DMS 273 (cell line): ENCODE measurements around the gene NRAP.
"Not testable (repeated sequence)": the region's sequence is repeated elsewhere in the genome, so short reads cannot be mapped to it uniquely, and the experiment has no call there.

ENCODE experiments used
- DNase-seq: peaks from one replicate; lab custom pipeline; 2025; ENCODE audit not compliant: unreplicated experiment; lab: John Stamatoyannopoulos, UW

The NRAP gene

GRCh38 chr10:113681533-113682470 lies 18.0 kb upstream of the NRAP start:
- DNase-seq: no peak

DNA sequence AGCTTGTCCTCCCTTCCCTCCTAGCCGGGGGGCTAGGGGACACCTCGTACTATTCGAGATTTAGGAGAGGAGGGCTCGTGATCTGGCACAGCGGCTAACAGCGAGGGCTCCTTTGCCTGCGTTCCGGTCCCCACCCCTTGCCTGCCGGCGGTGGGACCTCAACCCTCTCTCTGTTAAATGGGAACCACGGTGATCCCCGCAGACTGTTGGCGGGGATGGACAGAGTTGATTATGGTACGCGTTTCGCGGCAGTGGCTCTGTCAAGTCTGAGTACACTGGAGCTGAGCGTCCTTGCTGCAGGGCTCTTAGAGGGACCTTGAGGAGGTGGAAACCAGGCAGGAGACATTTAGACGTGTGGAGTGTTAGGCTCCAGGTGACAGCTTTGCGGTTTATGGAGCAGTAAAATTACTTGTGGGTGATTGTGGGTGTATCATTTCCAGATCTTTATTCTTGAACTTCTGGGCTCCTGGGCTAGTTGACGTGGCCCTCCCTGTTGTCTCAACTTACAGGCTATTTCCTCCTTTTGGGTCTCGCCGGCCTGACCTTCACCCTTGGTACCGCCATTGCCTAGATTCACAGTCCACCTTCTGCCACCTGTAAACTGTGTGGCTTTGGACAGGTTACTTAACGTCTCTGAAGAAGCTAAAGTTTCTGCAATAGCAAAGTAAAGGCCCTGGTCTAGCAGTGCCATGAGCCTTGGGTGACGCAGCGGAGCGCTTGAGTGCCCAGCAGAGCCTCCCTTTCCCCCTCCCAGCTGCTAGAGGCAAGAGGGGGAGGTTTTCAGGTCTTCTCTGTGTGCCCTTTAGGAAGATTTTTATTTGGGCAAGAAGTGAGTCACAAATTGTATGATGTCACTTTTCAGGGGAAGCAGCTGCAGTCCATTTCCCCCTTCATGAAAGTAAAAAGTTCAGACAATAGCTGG lies 16.6 kb upstream of the NRAP start:
- DNase-seq: peak; percentile 67

DNA sequence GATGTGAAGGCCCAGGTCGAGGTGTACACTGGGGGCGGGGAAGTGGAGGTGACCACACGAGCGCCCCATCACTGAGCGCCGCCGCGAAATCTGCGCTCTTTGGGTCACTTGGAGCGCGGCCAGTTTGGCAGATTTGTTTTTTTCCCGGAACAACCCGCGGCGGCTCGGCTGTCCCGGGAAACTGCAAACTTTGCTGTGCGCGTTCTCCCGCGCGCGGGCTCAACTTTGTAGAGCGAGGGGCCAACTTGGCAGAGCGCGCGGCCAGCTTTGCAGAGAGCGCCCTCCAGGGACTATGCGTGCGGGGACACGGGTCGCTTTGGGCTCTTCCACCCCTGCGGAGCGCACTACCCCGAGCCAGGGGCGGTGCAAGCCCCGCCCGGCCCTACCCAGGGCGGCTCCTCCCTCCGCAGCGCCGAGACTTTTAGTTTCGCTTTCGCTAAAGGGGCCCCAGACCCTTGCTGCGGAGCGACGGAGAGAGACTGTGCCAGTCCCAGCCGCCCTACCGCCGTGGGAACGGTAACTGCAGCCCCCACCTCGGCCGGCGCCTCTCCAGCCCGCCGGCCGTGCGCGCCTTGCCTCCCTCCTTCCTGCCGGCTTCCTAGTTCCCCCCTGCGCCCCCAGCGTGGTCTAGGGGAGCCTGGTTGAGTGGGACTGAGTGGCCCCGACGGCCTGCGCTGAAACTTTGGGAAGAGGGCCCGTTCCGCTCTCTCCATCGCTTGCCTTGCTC lies 15.8 kb upstream of the NRAP start, which contains the start of gene CASP7:
Gene CASP7, plus strand, starts transcription at position 450 of the 727 bp plus-strand sequence. CDS start 17,582 bp downstream, outside the sequence.
- peak; percentile 94 for DNase-seq

DNA sequence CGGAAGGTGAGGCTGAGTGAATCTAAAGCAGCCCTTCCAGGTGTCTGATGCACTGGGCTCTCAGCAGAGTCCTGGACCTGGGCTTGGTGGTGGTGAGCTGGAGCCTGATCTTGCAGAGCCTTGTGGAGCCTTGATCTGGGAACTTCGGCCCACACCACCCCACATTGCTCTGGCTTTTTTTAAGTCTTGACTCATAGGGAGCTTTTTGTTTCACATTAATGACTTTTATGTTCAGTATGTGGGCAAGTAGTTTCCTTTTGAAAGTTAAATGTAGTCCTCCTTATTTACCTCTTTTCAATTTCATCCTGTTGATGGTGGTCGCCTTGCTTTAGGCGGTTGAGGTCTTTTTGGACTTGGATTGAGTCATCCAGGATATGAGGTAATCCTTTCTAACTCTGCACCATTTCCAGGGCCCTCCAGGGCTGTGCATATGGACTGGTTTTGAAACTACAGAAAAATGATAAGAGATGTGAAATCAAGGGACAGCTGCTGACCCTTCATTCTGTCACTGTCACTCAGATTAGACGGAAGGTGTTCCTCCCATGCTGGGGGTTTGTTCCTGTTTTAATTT lies 2.9 kb upstream of the NRAP start:
- DNase-seq: no peak

GRCh38 chr10:113665806-113666354 lies 2.0 kb upstream of the NRAP start:
- DNase-seq: no peak

DNA sequence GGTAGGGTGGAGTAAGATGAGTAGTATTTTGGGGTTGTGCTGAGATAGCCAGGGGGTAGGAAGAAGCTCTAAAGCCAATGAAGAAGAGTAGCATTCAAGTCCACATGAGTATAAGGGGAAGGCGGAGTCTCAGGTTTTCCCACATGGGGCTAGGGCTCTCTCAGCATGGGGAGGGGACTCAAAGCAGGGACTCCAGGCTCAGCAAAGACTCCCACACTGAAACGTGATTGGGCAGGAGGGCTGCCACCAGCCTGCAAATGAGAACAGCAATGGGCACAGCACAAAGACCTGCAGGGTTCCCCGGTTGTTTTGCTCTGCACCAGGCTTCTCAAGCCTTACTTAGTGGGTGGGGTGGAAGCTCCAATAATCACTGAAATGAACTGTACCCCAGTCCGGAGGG lies 1.5 kb upstream of the NRAP start:
- no peak for DNase-seq

GRCh38 chr10:113663142-113663541 lies 699 bp downstream of the NRAP start:
- no peak for DNase-seq

DNA sequence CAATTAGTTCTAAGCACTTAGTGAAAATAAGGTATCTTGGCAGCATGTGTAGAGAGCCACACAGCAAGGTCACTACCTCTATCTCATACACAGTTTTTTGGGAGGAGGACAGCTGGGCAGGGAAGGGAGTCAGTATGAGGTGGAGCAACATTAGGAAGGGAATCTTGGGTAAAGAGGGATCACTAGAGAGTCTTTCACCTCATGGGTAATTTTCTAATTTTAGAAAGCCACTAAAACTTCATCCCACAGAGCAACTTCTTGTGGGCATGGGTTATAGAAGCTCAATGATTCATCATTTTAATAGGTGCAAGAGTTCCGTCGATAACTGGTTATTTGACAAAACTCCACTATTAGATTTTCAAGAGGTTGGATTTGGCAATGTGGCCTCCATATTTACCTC lies 2.5 kb downstream of the NRAP start:
- no peak for DNase-seq

DNA sequence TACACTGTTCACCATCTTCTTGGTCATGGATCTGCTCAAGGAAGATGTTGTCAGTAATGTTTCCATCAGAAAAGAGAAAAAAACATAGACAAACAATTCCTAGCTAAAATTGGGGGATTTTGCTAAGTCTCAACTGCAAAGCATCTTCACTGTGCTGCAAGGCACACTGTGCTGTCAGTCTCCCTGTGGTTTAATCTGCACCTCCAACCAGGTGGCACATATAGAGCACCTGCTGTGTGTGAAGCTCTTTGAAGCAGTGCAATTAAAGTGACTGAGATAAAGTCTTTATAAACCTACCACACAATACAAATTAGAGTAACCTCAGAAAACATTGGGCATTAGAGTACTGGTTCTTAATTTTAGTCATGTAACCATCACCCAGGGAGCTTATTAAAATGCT lies 6.3 kb downstream of the NRAP start:
- no peak for DNase-seq

- no peak for DNase-seq
Measured at GRCh38 chr10:113656896-113657295, 6.9 kb downstream of the NRAP start.

GRCh38 chr10:113652456-113652855 lies 11.4 kb downstream of the NRAP start:
- not testable (repeated sequence) for DNase-seq

GRCh38 chr10:113651898-113652297 lies 11.9 kb downstream of the NRAP start:
- DNase-seq: no peak

DNA sequence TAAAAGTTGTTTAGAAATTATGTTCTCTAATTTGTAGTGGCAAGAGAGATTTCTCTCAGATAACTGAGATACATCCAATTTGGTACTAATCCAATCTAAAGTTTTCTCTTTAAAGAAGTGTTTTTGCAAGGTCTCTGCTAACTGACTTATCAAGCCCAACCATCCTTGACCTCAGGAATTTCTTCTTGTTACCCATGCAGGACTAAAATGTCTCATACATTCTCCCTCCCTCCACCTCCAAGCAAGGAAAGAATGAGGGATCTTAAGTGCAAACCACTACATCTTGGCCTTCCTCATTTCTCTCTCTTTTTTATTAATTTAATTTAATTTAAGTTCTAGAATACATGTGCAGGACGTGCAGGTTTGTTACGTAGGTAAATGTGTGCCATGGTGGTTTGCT lies 12.8 kb downstream of the NRAP start:
- no peak for DNase-seq

GRCh38 chr10:113650172-113650571 lies 13.7 kb downstream of the NRAP start:
- no peak for DNase-seq

- peak; percentile 32 for DNase-seq
Measured at GRCh38 chr10:113648478-113648877, 15.4 kb downstream of the NRAP start.

- peak; percentile 8 for DNase-seq
Measured at GRCh38 chr10:113647812-113648211, 16.0 kb downstream of the NRAP start.

DNA sequence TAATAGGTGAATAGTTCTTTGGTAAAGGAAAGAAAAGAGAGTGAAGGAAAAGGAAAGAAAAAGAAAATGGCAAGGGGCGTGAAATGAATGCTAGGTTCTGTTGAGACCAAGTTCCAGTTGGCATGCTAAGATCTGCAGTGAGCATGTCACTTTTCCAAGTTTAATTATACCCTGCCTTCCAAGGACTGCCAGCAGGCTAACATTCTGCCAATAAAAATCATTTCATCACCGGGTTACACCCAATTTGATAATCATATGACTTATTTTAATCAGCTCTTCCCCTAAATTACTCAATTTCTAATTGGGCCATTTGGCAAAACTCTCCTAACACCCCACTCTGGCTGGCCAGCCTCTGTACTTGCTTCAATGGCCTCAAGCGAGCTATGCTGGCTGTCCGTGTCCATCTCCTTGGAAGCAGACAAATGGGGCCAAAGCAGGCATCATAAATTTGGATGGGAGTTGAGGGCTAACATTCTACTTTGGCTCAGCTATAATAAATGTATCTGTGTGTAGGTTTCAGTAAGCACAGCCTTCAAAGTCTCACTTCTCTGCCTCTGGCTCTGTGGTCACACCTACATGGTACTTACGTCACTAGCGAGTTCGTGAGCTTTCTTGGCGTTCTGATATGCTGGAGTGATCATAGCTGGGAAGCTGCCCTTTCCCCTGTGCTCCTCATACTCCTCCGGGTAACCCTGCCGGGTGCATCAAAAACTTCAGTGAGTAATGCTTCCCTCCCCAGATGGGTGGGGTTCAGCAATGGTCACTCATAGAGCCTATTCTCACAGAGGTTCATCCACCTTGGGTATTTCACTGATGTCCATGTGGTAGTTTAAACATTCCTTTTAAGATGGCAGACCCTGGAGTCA lies 17.3 kb downstream of the NRAP start:
- no peak for DNase-seq

DNA sequence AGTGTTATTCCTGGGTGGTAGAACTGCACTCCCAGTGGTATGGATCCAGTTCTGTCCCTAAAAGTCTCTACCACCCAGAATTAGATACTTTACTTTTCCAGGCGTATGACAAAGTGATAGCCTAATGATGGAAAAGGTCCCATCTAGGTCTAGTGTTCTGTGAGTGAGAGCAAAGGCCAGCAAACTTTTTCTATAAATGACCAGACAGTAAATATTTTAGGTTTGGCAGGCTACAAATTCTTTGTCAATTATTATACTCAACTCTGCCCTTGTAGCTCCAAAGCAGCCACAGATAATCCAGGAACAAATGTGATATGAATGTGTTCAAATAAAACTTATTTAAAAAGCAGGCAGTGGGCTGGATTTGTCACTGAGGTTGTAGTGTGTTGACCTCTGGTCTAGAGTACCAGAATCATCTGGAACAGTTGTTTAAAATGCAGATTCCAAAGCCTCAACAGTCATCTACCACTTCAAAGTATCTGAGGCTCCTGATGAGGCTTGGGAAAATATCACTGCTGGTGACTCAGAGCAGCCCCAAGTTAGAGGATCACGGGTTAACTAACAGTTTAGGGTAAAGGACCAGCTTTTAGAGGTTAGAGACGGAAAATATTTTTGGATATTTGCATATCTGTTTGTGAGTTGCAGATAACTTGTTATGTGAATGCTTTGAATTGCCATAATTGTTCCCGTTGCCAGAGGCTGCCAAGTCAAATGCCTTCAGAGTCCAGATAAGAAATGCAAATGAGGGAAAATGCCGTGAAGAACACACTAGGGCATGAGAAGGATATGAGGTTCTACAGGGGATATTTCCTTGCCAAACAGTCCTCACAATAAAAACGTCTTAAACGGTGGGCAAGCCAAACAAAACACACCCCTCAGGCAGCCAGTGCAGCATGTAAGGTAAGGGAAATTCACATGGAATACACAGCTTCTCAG lies 19.4 kb downstream of the NRAP start:
- no peak for DNase-seq
